NCI-H446 treated with DMSO at 0.1 percent for 48 hours (cell line): ENCODE data around the gene GOLGA8S.
"Not testable (repeated sequence)": the region's sequence is repeated elsewhere in the genome, so short reads cannot be mapped to it uniquely, and the experiment has no call there.

Experiments
- DNase-seq: peaks from one replicate; lab custom pipeline; 2025; lab: John Stamatoyannopoulos, UW

Gene GOLGA8S

GRCh38 chr15:23398357-23398756, 43.8 kb downstream of the GOLGA8S start:
- not testable (repeated sequence) for DNase-seq

GRCh38 chr15:23399207-23399606, 44.7 kb downstream of the GOLGA8S start:
- DNase-seq, result not testable (repeated sequence)

GRCh38 chr15:23401627-23402026, 47.1 kb downstream of the GOLGA8S start:
- no peak for DNase-seq

- DNase-seq, result no peak
Measured at GRCh38 chr15:23402140-23402539, 47.6 kb downstream of the GOLGA8S start.

- no peak for DNase-seq
Measured at GRCh38 chr15:23402544-23402943, 48.0 kb downstream of the GOLGA8S start.

GRCh38 chr15:23403550-23403949, 49.0 kb downstream of the GOLGA8S start:
- no peak for DNase-seq

- no peak for DNase-seq
Measured at GRCh38 chr15:23411841-23412240, 57.3 kb downstream of the GOLGA8S start.

- DNase-seq, result not testable (repeated sequence)
Measured at GRCh38 chr15:23412881-23413600, 58.5 kb downstream of the GOLGA8S start.
